Kidney (tissue), 14 donors: ENCODE data around the gene ZBTB32. TPM values are rescaled to one million over a fixed set of nuclear protein-coding genes. Genes with fewer than 3 reads are reported as not detected.

ENCODE experiments used
- DNase-seq, 5 donors: peaks; one replicate each; pipeline ENCODE4 v3.0.0-alpha.2; 2013 to 2020
- FAIRE-seq: peaks from 2 replicates; lab custom pipeline; 2012; peaks lifted over from hg19 to GRCh38; lab: Jason Lieb, UNC
- H3K27ac ChIP-seq, 2 donors: one replicate each; pipeline ENCODE4 v1.7.0; 2013; ENCODE audit warnings: low read depth in 2 of 2, low read length in 2 of 2, inconsistent platforms in 1 of 2
- H3K27me3 ChIP-seq: one replicate; pipeline ENCODE4 v1.7.1; 2013; ENCODE audit warnings: low read length, inconsistent platforms; ENCODE audit not compliant: control insufficient read depth, insufficient read depth
- H3K36me3 ChIP-seq, 3 donors: one replicate each; pipeline versions ENCODE4 v1.7.0 to v1.7.1; 2013; ENCODE audit warnings: low read length in 3 of 3, control low read depth in 1 of 3, inconsistent platforms in 1 of 3; ENCODE audit not compliant: insufficient read depth in 3 of 3, control insufficient read depth in 2 of 3
- H3K4me1 ChIP-seq, 3 donors: one replicate each; pipeline versions ENCODE4 v1.7.0 to v1.7.1; 2013; ENCODE audit warnings: low read length in 3 of 3, inconsistent platforms in 1 of 3, low read depth in 1 of 3; ENCODE audit not compliant: control insufficient read depth in 2 of 3, insufficient read depth in 2 of 3
- H3K4me3 ChIP-seq, 3 donors: one replicate each; pipeline versions ENCODE4 v1.7.0 to v1.8.1; 2013; ENCODE audit warnings: low read length in 3 of 3, control low read depth in 1 of 3, inconsistent platforms in 1 of 3
- H3K9ac ChIP-seq, 3 donors: one replicate each; pipeline versions ENCODE4 v1.7.0 to v1.7.1; 2013; ENCODE audit warnings: low read length in 3 of 3, control low read depth in 1 of 3, inconsistent platforms in 1 of 3
- H3K9me3 ChIP-seq, 3 donors: one replicate each; pipeline versions ENCODE4 v1.7.0 to v1.7.1; 2013; ENCODE audit warnings: low read length in 3 of 3, control low read depth in 1 of 3, inconsistent platforms in 1 of 3; ENCODE audit not compliant: control insufficient read depth in 2 of 3, insufficient read depth in 1 of 3
- CTCF ChIP-seq: IDR thresholded peaks from 3 replicates; pipeline ENCODE4 v1.5.1; 2012; ENCODE audit warnings: mild to moderate bottlenecking, moderate library complexity, borderline replicate concordance; ENCODE audit not compliant: insufficient read depth; ENCODE audit errors: extremely low read depth
- intact Hi-C: fragments of 100-400 bp; cut with DNase I; formaldehyde crosslinking; loops from one replicate; pipeline ENCODE4 v1.11.1; 2022
- polyA plus RNA-seq: library from polyadenylated mRNA; stranded (reverse); fragments of 350-450 nt; fragmentation: Illumina TruSeq; extraction: RNeasy Lipid Tissue Mini Kit (QIAGEN cat#74804); gene quantifications from one replicate; pipeline ENCODE4 v1.2.3, GENCODE V29; 2014; ENCODE audit warnings: low read depth, low replicate concordance; ENCODE audit not compliant: insufficient read depth
- total RNA-seq: library from RNA; stranded (reverse); fragmentation: NEBNext Ultra II Directional; extraction: Animal tissue kit (Norgen Biotek cat#: 25700); gene quantifications from one replicate; pipeline ENCODE4 v1.2.1, GENCODE V29; 2021
- donor health status: control.
- donor health status: control.
- donor health status: control.
- donor health status: control.
- donor health status: control.
- donor health status: DM: yes; HTN: yes; CAD: no.
- donor health status: Normal renal cell carcinoma (clear cell type).

ZBTB32 gene
- total and polyA plus RNA-seq, 2 donors from 2014 or later: 1.8 TPM; not detected in 1

DNA sequence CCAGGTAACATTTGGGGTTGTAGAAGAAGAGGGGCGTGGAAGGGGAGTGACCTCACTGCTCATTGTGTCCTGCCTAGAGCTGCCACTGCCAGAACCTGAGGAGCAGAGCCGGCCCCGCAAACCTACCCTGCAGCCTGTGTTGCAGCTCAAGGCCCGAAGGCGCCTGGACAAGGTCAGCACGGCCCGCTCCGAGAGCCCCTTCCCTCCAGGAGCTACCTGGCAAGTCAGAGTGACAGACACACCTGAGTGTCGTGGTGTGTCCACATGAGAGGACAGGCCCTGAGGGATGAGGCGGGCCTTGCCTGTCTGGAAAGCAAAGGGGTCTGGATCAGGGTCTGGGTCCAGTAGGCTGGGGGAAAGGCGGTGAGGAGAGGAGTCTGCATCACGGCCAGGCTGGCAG lies 20.2 kb downstream of the ZBTB32 start:
- FAIRE-seq (no peak), DNase-seq (peak in 1 of 5 donors; percentile 70)
- intact Hi-C loops: no loop called here
- Histone ChIP-seq H3K9me3 (no peaks in the 10 kb centered on the region), H3K27ac (no peak overlapping the region), H3K4me1 (peaks cover 0 to under 1% (median 0%) of the 10 kb centered on the region in 3 donors), H3K4me3 (no peak overlapping the region), H3K27me3 (no peaks in the 10 kb centered on the region), H3K9ac (no peak overlapping the region), H3K36me3 (peaks cover 5 to 83% (median 51%) of the 10 kb centered on the region in 3 donors)
- no peak for TF ChIP-seq CTCF

DNA sequence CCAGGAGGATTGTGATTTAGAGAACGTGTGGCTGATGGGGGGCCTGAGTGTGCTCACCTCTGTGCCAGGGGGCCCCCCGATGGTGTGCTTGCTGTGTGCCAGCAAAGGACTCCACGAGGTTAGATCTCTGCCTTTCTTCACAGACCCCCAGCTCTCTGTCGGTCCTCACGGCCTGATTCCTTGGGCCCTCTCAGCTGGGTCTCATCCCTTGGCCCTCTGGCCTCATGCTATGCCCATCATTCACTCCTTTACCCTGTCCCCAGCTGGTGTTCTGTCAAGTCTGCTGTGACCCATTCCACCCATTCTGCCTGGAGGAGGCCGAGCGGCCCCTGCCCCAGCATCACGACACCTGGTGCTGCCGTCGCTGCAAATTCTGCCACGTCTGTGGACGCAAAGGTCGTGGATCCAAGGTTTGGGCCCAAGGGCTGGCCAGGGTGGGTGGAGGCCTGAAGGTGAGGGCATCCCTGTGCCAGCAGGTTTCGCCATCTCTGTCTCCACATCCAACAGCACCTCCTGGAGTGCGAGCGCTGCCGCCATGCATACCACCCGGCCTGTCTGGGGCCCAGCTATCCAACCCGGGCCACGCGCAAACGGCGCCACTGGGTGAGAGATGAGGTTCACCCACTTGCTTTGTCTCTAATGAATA lies 21.0 kb downstream of the ZBTB32 start:
- Histone ChIP-seq H3K4me1 (no peaks in the 10 kb centered on the region), H3K9me3 (no peaks in the 10 kb centered on the region), H3K27me3 (no peaks in the 10 kb centered on the region), H3K9ac (no peak overlapping the region), H3K4me3 (no peak overlapping the region), H3K27ac (no peak overlapping the region), H3K36me3 (peaks cover 5 to 87% (median 56%) of the 10 kb centered on the region in 3 donors)
- no peak for DNase-seq
- FAIRE-seq: no peak
- intact Hi-C loops: no loop called here
- TF ChIP-seq CTCF: no peak

GRCh38 chr19:35727053-35727955 lies 22.9 kb downstream of the ZBTB32 start:
- Histone ChIP-seq H3K27me3 (no peaks in the 10 kb centered on the region), H3K9ac (no peak overlapping the region), H3K27ac (no peak overlapping the region), H3K4me3 (no peak overlapping the region), H3K9me3 (no peaks in the 10 kb centered on the region), H3K4me1 (no peaks in the 10 kb centered on the region), H3K36me3 (peaks cover 5 to 97% (median 61%) of the 10 kb centered on the region in 3 donors)
- TF ChIP-seq CTCF: no peak
- DNase-seq (no peak), FAIRE-seq (no peak)
- intact Hi-C loops: no loop called here
